K562 (cell line): Measurements from ENCODE around the gene DCTN2.

ENCODE experiments used
- CBX3 ChIP-seq, 2 experiments: IDR thresholded peaks; 1 replicate in 1 of 2; 2 replicates in 1 of 2; pipeline ENCODE4 v1.6.1; 2012; ENCODE audit warnings: inconsistent platforms in 2 of 2, low read length in 2 of 2, borderline replicate concordance in 1 of 2, control low read depth in 1 of 2
- CREB5 ChIP-seq: fragments of 250-450 bp; sonication (Bioruptor Pico); IDR thresholded peaks from 2 replicates; pipeline ENCODE4 v1.5.0; 2020; ENCODE audit warnings: mild to moderate bottlenecking
- CTCF ChIP-seq, 3 experiments: IDR thresholded peaks in 2 of 3; conservative IDR thresholded peaks in 1 of 3; 2 replicates each; pipeline ENCODE4 v1.5.1; 2011 to 2012; ENCODE audit warnings: low read length in 3 of 3, mild to moderate bottlenecking in 3 of 3, control low read depth in 2 of 3, improper control_type of control experiment in 1 of 3, inconsistent platforms in 1 of 3, low read depth in 1 of 3, mixed read lengths in 1 of 3, moderate library complexity in 1 of 3; ENCODE audit not compliant: insufficient read depth in 2 of 3
- HMG20A ChIP-seq: fragments of 450-650 bp; formaldehyde crosslinking; conservative IDR thresholded peaks from 2 replicates; pipeline ENCODE4 v1.4.0; 2020; ENCODE audit warnings: mild to moderate bottlenecking, mixed read lengths
- KDM1A ChIP-seq, 2 experiments: fragments of 450-650 bp; IDR thresholded peaks; 2 replicates each; pipeline ENCODE4 v1.6.1; 2016; ENCODE audit warnings: mild to moderate bottlenecking in 2 of 2
- KLF1 ChIP-seq: fragments of 450-650 bp; IDR thresholded peaks from 2 replicates; pipeline ENCODE4 v1.6.1; 2016; ENCODE audit warnings: missing genetic modification characterization, missing compliant biosample characterization
- MBD2 ChIP-seq: sonication (generic); IDR thresholded peaks from 2 replicates; pipeline ENCODE4 v1.6.1; 2016; ENCODE audit warnings: low read depth, borderline replicate concordance
- PATZ1 ChIP-seq: fragments of 250-450 bp; sonication (Bioruptor Pico); IDR thresholded peaks from 2 replicates; pipeline ENCODE4 v1.5.0; 2020; ENCODE audit warnings: mild to moderate bottlenecking, borderline replicate concordance
- POLR2A ChIP-seq: fragments of 450-650 bp; conservative IDR thresholded peaks from 2 replicates; pipeline ENCODE4 v1.6.1; 2016
- POLR2G ChIP-seq: fragments of 200-400 bp; formaldehyde crosslinking; IDR thresholded peaks from 2 replicates; pipeline ENCODE4 v1.6.1; 2017; ENCODE audit warnings: low read depth, mild to moderate bottlenecking, antibody characterized with exemption, low read length, moderate library complexity
- SIRT6 ChIP-seq: IDR thresholded peaks from one replicate; pipeline ENCODE4 v1.6.1; 2012; ENCODE audit warnings: low read depth, mild to moderate bottlenecking, control low read depth, inconsistent platforms, low read length, moderate library complexity
- ZNF318 ChIP-seq, 2 experiments: fragments of 450-650 bp; IDR thresholded peaks; 2 replicates each; pipeline ENCODE4 v1.6.1; 2016; ENCODE audit warnings: mild to moderate bottlenecking in 2 of 2, borderline replicate concordance in 1 of 2, low read depth in 1 of 2, moderate library complexity in 1 of 2
- ZNF507 ChIP-seq: conservative IDR thresholded peaks from 2 replicates; pipeline ENCODE4 v1.6.1; 2017; ENCODE audit warnings: missing genetic modification characterization, missing compliant biosample characterization

GRCh38 chr12:57563358-57563757 is 16.4 kb upstream of the DCTN2 start:
- TF ChIP-seq POLR2A, result no peak
- no peak for TF ChIP-seq ZNF507 (tag)
- no peak for TF ChIP-seq POLR2G
- no peak for TF ChIP-seq CREB5
- TF ChIP-seq ZNF318 (IDR thresholded peaks at IDR 0.05; ENCODE audit: borderline replicate concordance in 1 of 2, low read depth in 1 of 2), result no peak
- no peak for TF ChIP-seq MBD2
- no peak for TF ChIP-seq KLF1 (tag)
- TF ChIP-seq CTCF (IDR thresholded peaks at IDR 0.05 in 2 of 3, conservative IDR thresholded peaks at IDR 0.05 in 1 of 3; ENCODE audit: insufficient read depth in 2 of 3, low read depth in 1 of 3, low read length in 3 of 3), result no peak
- no peak for TF ChIP-seq HMG20A (CRISPR knock-in tag)
- no peak for TF ChIP-seq CBX3 (IDR thresholded peaks at IDR 0.05; ENCODE audit: borderline replicate concordance in 1 of 2, low read length in 2 of 2)
- no peak for TF ChIP-seq PATZ1 (CRISPR knock-in tag)
- TF ChIP-seq KDM1A (IDR thresholded peaks at IDR 0.05), result no peak
- TF ChIP-seq SIRT6, result no peak
